T47D (cell line): Measurements from ENCODE around the gene CA9.
A peak's percentile ranks its signal among the peaks of the same experiment; 100 is the strongest.

ENCODE experiments used
- DNase-seq, 2 experiments: peaks; one replicate each; pipeline versions ENCODE4 v3.0.0 to v3.0.0-alpha.2; 2011 to 2012; ENCODE audit warnings: low read depth in 1 of 2, low spot score in 1 of 2
- JUND ChIP-seq: IDR thresholded peaks from 2 replicates; pipeline ENCODE4 v1.6.1; 2012; ENCODE audit warnings: low read depth
- in situ Hi-C: cut with HindIII; loops from 2 replicates; pipeline ENCODE4 v1.10.0; 2016; ENCODE audit warnings: low sequenced_read_pairs, low pct_unique_long_range_greater_than_20kb

CA9 gene

DNA sequence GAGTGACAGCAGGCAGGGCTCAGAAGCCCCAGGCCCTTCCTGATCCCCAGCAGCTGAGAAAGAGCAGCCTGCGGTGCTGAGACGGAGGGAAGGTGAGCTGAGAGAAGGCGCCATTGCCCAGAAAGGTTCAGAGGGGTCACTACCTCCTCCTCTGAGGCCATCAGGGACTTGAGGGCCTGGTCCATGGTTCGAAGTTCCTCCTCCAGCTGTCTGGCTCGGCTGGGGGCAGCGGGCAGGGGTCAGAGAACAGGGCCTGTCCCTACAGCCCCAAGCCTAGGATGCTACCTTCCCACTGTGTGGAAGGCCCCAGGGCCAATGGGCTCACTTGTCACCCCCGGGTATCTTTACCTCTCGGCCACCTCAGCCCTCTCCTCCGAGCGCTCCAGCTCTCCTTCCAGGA, 11.2 kb downstream of the CA9 start:
- no peak for DNase-seq
- in situ Hi-C loops, result no loop called here
- no peak for TF ChIP-seq JUND

DNA sequence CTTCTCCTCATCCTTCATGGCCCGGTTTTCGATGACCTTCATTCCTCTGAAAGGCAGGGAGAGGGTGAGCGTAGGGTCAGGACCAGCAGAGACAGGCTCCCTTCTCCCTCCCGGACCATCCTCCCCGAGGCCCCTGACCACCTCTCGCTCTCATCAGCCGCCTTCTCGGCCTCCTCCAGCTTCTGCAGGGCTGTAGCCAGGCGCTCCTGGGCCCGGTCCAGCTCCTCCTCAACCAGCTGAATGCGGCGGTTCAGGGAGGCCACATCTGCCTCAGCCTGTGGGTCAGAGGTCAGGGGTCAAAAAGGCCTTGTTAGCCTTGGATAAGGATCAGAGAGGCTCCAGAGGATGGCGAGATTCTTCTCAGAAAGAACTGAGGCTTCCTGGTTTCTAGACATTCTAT, 11.8 kb downstream of the CA9 start:
- no peak for TF ChIP-seq JUND
- DNase-seq, result no peak
- in situ Hi-C loops, result no loop called here

DNA sequence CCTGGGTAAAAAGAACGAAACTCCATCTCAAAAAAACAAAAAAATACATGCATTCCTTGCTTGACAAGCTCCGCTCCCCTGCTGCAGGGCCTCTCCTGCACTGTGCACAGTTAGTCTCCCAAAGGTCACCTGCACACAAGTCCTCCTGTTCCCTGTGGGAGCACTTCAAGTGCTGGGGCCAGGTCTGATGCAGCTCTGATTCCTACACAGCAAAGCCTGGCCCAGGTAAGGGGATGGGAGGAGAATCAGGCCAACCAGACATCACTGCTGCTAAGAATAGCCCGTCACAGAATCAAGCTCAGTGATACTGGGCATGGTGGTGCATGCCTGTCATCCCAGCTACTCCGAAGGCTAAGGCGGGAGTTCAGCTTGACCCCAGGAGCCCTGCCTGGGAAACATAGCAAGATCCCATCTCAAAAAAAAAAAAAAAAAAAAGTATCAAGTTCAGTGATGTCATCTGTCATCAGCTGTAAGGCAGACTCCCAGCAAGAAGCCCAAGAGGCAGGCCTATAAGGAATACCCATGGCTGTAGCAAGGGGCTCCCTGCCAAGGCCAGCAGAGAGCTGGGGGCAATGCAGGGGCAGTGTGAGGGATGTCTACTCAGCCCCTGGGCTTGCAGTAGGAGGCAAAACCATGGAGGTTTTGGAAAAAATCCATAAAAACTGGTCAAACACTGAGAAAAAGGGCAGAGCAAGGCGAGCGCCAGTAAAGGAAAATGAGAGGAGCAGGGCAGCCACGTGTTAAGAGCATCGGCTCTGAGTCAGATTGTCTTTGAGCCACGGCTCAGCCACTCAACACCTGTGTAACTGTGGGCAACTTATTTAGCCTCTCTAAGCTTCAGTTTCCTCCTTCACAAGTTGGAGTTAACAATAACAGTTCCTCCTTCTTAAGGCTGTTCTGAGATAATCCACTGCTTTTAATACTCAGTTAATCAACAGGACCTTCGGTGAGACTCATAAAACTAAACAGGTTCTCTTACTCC, 12.8 kb downstream of the CA9 start:
- no peak for TF ChIP-seq JUND
- DNase-seq, result no peak
- in situ Hi-C loops, result no loop called here

DNA sequence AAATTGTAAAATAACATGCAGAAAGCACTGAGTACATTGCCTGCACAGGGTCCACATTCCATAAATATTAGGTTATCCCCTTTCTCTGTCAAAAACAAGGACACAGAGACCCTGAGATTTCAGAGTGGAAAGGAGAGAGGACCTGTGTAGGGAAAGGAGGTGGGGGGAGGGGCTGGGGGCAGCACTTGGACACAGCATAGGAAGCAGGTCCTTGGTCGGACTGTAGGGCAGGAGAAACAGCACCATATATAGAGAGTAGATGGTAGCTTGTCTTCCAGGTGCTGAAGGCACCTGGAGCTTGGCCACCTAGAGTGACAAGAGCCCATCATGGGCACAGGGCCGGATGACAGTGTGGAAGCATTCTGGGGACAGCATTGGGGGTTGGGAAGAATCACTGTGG, 13.6 kb downstream of the CA9 start:
- in situ Hi-C loops, result no loop called here
- TF ChIP-seq JUND, result no peak
- no peak for DNase-seq

DNA sequence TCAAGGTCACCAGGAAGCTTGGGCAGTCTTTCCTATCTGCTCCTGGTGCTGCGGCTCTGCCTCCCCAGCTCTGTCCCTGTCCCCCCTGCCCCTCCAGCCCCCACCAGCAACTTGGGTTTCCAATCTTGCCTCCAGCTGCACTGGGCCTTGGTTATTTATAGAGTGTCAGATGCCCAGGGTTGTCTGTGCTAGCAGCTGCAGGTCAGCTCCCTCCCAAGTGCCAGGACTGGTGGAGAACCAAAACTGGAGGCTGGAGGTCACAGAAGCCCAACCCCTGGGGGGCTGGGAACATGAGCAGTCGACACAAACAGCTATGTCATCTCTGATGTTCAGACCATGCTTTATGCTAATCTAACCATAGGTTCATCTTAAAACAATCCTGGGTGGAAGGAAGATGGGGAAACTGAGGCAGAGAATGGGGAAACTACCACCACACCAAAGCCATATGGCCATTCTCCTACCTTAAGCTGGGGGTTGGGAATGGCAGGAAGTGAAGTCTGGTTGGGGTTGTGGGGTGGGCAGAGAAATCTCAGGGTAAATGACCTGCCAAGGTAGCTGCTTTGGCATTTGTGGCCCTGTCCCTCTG, 14.3 kb downstream of the CA9 start:
- in situ Hi-C loops, result no loop called here
- no peak for TF ChIP-seq JUND
- DNase-seq, result no peak

DNA sequence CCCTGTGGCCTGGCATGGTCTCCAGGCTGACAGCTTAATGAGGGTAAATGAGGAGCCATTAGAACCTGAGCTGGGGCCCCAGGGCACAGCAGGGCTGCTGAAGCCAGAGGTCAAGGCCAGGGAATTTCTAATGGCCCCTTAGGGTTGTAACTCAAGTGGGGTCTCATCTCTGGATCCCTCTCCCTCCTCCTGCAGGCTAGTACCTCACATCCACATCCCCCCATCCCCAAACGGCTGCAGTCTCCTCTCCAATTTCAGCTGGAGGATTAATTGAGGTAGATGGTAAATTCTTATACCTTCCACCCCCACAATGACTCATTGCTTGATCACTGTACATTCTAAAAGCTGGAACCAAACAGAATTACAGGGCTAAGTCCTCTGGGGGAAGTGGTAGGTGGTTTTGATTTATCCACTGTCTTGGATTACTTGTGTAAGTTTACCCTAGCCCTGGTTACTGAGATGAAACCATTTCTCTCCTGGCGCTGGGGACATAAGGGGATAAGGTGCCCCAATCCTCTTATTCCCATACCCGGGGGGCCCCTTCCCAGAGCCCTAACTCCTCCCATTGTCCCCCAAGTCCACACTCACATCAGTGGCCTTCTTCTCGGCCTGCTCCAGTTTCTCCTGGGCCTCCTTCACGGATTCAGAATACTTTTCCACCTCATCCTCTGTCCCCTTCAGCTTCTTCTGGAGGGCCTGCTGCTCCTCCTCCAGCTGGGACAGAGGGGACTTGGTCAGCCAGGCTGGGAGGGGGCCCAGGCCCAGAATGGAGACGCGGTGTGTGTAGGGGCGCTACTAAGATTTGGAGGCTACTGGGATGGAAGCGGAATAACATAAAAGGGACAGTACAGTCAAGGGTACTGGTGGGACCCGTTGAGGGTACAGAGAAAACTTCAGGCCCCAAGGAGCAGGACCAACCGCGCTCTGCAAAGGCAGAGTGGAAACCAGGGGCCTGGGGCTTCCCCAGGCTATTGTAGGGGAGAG, 15.1 kb downstream of the CA9 start:
- DNase-seq, result no peak
- no peak for TF ChIP-seq JUND
- in situ Hi-C loops, result no loop called here

DNA sequence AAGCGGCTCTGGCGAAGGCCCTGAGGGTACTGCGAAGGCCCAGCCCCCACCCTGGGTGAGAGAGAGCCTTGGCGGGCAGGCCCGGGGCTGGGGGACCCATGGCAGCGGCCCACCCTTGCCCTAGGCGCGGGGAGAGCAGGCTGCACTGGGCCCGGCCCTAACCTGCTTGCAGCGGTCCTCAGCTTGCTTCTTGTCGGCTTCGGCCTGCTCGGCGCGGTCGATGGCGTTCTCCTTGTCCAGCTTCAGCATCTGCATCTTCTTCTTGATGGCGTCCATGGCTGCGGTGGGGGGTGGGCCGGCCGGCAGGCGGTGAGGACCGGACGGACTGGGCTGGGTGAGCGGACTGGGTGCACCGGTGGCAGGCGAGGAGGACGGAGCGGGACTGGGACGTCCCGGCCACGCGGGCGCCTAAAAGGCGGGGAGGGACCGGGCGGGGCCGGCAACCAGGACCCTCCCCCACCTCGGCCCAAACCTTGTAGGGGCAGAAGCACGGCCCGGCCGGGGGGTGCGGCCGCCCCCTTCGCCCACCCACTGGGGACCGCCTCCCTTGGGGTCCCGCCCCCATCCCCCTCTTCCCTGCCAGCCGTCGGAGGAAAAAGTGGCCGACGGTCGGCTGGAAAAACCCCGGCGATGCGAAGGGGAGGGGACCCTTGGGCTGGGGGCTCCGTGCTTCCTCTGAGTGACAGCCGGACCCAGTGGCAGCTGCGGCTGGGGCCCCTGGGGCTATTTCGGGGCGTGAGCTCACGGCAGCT, 16.0 kb downstream of the CA9 start, which contains the start of gene TPM2:
Gene TPM2 (minus strand): TSS at position 384 of the 752 bp plus-strand sequence. CDS start 108 bp downstream, at position 276.
- in situ Hi-C loops, result no loop called here
- no peak for DNase-seq
- no peak for TF ChIP-seq JUND

DNA sequence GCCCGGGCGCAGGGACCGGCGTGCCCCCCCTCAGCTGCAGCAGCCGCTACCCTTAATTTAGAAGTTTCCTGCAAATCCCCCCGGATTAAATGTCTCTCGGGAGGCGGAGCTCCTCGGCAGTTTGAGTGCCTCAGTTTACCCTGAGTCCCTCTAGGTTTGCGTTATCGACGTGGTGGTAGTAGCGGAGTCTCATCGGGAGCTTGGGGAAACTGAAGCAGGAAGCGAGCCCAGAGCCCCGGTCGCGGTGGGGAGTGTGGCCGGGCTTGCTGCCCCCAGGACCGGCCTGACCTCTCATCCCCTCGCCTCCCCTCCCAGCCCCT, 16.5 kb downstream of the CA9 start:
- in situ Hi-C loops, result no loop called here
- DNase-seq, result no peak
- TF ChIP-seq JUND, result no peak

DNA sequence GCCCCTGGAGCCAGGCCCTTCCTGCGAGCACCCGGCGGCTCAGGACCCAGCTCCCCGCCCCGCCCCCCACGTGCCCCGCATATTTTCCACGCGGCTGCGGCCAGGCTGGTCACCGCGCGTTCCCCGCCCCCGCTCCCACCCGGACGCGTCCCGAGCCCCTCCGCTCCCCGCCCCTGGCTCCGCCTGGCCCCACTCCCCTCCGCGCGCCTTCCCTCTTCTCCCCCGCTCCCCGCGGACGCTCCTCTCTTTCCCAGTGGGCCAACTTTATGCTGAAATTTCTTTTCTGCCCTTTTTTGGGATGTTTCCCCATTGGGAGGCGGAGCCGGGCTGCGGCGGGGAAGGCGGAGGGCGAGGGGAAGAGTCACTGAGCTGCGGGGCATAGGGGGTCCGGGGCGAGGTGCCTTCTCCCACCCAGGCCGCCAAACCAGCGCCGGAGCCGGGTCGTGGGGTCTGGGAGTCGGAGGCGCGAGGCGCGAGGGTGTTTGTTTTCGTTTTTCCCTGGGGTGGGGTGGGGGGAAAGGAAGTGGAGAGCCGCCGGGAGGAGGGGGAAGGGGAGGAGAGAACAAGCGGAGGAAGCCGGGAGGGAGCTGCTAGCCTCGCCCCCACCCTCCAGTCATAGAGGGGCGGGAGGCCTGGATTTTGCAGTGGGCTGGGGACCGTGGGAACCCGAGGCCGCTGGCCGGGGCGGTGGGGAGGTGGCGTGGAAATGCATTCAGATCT, 17.0 kb downstream of the CA9 start:
- peak; percentile 26 to 54 for DNase-seq
- in situ Hi-C loops, result no loop called here
- TF ChIP-seq JUND, result no peak

DNA sequence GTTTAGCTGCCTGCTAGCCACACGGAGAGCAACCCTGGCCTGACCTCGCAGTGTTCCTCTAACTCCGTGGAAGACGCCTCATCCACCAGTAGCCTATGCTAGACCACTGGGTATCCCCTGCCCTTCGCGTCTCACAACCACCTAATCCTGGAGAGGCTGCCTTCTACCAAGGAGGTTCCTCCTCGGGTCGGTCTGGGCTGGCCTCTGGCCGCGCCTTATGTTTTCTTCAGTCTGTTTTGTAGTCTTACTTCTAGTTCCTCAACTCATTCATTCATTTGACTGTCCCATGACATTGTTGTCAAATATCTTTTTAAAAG, 17.6 kb downstream of the CA9 start:
- no peak for DNase-seq
- in situ Hi-C loops, result no loop called here
- no peak for TF ChIP-seq JUND

DNA sequence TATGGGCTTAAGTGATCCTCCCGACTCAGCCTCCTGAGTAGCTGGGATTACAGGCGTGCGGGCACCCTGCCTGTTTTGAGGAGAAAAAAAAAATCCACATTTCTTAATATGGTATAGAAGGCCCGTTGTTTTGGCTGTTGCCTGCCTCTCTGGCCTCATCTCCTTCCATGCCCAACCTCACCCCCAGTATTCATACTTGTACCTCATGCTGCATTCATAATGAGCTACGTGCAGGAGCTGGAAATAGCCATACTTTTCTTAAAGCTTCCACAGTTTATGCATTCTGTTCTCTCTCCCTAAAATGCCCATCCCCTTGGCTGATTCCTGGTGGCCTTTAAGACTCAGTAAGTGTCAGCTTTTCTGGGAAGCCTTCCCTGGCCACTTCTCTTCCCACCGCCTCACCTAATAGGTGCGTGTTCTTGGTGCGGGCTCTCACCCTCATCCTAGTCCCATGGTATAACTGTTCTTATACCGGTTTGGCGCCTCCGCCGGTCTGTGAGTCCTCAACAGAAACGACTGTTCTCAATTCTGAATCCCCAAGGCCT, 18.1 kb downstream of the CA9 start:
- no peak for DNase-seq
- in situ Hi-C loops, result no loop called here
- no peak for TF ChIP-seq JUND
